IPS DF 19.7 (cell line): ENCODE results near the gene CD1E.
"Not testable (repeated sequence)": the region's sequence is repeated elsewhere in the genome, so short reads cannot be mapped to it uniquely, and the experiment has no call there.

Experiments
- DNase-seq: peaks from one replicate; pipeline ENCODE4 v3.0.0-alpha.2; 2013; ENCODE audit warnings: low read depth, low spot score

The CD1E gene

GRCh38 chr1:158362482-158362881 is 8.8 kb downstream of the CD1E start:
- DNase-seq: no peak

DNA sequence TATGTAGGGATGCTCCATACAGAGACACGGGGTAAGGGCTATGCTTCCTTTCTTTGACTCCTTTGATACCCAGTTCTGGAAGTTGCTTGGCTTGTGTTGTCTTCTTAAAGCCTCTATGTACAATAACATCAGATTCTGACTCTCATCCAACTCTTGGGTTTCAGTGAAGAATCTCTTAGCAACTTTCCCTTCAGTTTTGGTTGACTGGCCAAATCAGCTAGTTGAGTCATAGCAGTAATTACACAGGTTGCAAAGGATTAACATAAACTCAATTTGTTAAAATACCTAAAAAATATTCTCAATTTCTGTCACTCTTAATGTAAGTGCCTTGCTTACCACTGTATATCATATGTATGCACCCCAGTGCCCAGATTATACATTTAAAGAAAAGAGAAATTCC is 9.2 kb downstream of the CD1E start:
- no peak for DNase-seq

DNA sequence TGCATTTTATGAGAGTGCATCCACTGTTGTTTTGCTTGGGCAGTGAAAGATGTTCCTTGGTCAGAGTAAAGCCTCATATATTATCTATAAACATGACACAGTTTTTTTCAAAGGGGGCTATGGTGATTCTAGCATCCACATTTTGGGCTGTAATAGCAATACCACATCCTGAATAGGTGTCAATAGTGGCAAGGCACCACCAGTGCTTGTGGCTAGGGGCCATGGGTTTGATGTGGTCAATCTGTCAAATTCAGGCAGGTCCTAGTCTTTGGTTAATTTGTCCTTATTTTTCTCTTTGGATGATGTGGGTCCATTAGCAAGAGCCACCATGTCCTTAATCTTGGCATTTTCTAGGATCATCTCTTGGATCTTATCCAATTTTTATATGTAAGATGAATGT is 13.1 kb downstream of the CD1E start:
- no peak for DNase-seq

DNA sequence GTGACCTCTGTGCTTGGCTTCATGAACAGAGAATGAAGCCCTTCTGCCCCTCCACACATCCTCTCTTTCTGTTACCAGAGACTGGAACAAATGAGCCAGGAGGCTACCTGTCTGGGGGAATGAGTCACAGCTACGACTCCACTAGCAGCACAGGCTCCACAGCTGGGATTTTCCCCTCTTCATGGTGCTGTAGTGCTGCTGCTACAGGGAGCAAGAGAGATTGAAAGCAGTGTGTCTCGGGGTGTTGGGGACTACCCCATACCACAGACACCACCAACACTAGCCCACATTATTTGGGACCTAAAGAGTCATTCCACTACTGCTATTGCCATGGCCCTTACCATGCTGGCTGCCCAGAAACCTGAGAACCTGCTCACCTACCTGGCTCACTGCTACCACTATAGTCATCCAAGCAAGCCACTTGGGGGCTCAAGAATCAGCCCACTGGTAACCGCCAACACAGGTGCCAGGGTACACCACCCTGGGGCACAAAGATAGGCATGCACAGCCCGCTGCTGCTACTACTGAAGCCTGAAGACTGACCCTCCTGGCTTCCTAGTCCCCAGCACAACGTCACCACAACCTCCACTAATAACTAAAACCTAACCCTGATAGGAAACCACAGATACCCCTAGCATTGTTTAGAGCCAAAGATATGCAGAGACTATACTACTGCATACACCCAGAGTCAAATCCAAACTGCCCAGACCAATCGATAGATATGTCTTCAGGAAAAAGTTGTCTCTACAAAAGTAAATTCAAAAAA is 17.7 kb downstream of the CD1E start:
- no peak for DNase-seq

DNA sequence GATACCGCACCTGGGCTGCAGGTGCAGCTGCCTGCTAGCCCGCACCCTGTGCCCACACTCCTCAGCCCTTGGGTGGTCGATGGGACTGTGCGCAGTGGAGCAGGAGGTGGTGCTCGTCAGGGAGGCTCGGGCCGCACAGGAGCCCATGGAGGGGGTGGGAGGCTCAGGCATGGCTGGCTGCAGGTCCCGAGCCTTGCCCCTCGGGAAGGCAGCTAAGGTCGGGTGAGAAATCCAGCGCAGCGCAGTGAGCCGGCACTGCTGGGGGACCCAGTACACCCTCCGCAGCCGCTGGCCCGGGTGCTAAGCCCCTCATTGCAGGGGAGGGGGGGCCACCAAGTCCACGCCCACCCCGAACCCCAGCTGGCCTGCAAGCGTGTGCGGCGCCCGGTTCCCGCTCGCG is 20.4 kb downstream of the CD1E start:
- not testable (repeated sequence) for DNase-seq

- DNase-seq: no peak
These were observed 21.2 kb downstream of the CD1E start for GRCh38 chr1:158374860-158375259.

GRCh38 chr1:158390331-158390730 is 36.6 kb downstream of the CD1E start:
- DNase-seq: no peak

DNA sequence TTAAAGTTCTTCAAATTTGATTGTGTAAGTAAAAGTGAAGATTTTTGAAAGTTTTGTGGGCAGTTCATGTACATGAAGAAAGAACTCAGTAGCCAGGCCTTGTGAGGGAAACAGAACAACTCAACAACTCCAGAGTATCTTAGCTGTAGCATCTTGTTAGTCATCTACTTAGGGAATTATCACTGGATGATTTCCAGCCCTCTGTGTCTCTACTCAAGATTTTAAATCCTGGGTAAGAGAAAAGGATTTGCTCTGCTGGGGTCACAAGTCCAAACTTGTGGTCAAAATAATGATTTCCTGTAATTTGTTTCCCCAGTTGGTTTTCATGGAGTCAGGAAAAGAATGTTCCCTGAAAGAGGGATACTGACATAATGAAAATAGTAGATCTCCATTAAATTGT is 37.4 kb downstream of the CD1E start:
- no peak for DNase-seq

DNA sequence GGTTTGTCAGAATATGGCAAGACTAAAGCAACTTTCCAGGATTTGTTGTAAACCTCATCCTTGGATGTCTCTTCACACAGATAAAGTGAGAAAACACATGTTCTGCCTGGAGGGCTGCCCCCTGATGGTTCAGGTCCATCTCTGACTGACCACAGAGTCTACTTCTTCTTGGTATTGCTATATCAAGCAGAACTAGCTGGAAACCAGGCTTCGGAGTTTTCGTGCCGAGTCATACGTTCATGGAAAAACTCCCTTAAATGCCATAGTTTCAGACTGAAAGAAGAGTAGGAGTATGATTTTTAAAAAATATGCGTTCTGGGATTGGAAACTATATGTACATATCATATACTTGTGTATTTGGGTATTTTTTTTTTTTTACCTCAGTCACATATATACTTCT is 39.8 kb downstream of the CD1E start:
- DNase-seq: no peak

GRCh38 chr1:158396646-158397045 is 43.0 kb downstream of the CD1E start:
- DNase-seq: no peak

GRCh38 chr1:158398818-158399514 is 45.3 kb downstream of the CD1E start, which contains the start of gene OR10T2:
OR10T2 (minus strand) TSS chr1:158399466; CDS start chr1:158399466, 0 bp downstream.
- no peak for DNase-seq

DNA sequence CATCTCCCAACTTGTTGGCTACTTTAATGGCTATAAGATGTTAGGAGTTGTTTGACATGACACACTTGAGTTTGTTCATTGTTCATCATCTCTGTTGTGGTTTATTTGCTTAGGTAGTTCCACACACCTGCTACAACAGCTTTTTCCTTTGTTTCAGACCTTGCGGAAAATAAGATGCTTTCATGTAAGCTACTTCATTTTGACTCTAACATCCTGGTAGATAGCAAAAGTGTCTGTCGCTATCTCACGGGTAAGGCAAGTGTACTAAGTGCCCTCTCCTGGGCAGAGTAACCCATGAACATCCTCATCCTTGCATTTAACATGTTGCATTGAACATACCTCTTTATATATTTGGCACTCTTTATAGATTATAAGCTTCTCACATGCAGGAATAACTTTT is 47.2 kb downstream of the CD1E start:
- DNase-seq: no peak

GRCh38 chr1:158407092-158407491 is 53.4 kb downstream of the CD1E start:
- DNase-seq: no peak
